DND-41 (cell line): ENCODE measurements around the gene CCDC30.

Experiments used
- ATAC-seq: fragments of 200-7000 bp; cut with Tn5 transposase; 3 replicates; pipeline ENCODE4 v1.9.1; 2021; ENCODE audit warnings: low read depth; ENCODE audit not compliant: insufficient read depth
- DNase-seq: peaks from one replicate; pipeline ENCODE4 v3.0.0-alpha.2; 2020
- H2AFZ ChIP-seq: 2 replicates; pipeline ENCODE4 v1.6.0; 2012; ENCODE audit warnings: low read depth, low read length
- H3K27ac ChIP-seq: 2 replicates; pipeline ENCODE4 v1.5.1; 2012; ENCODE audit warnings: low read length, inconsistent platforms
- H3K27me3 ChIP-seq: fragments of 200-600 bp; sonication (generic); 2 replicates; pipeline ENCODE4 v1.6.0; 2012; ENCODE audit warnings: low read length, mild to moderate bottlenecking, inconsistent platforms; ENCODE audit not compliant: insufficient read depth, poor library complexity
- H3K36me3 ChIP-seq: 2 replicates; pipeline ENCODE4 v1.5.1; 2012; ENCODE audit warnings: low read length, inconsistent platforms; ENCODE audit not compliant: insufficient read depth
- H3K4me1 ChIP-seq: 2 replicates; pipeline ENCODE4 v1.5.1; 2012; ENCODE audit warnings: mild to moderate bottlenecking, low read length; ENCODE audit not compliant: insufficient read depth
- H3K4me2 ChIP-seq: 2 replicates; pipeline ENCODE4 v1.6.0; 2012; ENCODE audit warnings: mild to moderate bottlenecking, moderate library complexity, low read length, inconsistent platforms; ENCODE audit not compliant: insufficient read depth
- H3K4me3 ChIP-seq, 2 experiments: fragments of 200-600 bp in 1 of 2; shearing (Covaris generic) in 1 of 2; 2 replicates each; pipeline ENCODE4 v1.5.1; 2012 to 2016; ENCODE audit warnings: inconsistent platforms in 2 of 2, low read length in 2 of 2, mild to moderate bottlenecking in 2 of 2, low read depth in 1 of 2, moderate library complexity in 1 of 2
- H3K79me2 ChIP-seq: 2 replicates; pipeline ENCODE4 v1.6.0; 2012; ENCODE audit warnings: low read length, inconsistent platforms; ENCODE audit not compliant: insufficient read depth
- H3K9ac ChIP-seq: 2 replicates; pipeline ENCODE4 v1.6.0; 2012; ENCODE audit warnings: low read depth, mild to moderate bottlenecking, inconsistent platforms, low read length, moderate library complexity
- H3K9me3 ChIP-seq: 2 replicates; pipeline ENCODE4 v1.5.1; 2012; ENCODE audit warnings: low read length, moderate library complexity, mild to moderate bottlenecking, inconsistent platforms; ENCODE audit not compliant: insufficient read depth, severe bottlenecking
- H4K20me1 ChIP-seq: 2 replicates; pipeline ENCODE4 v1.6.0; 2012; ENCODE audit warnings: low read length; ENCODE audit not compliant: insufficient read depth
- CTCF ChIP-seq: IDR thresholded peaks from 2 replicates; pipeline ENCODE4 v1.5.1; 2012; ENCODE audit warnings: borderline replicate concordance, low read length, moderate library complexity, mild to moderate bottlenecking; ENCODE audit not compliant: poor library complexity, severe bottlenecking; ENCODE audit errors: extremely low read depth
- EZH2 ChIP-seq: IDR thresholded peaks from 3 replicates; pipeline ENCODE4 v1.6.1; 2012; ENCODE audit warnings: borderline replicate concordance, low read depth, mild to moderate bottlenecking, moderate library complexity, low read length, inconsistent platforms; ENCODE audit not compliant: severe bottlenecking

The CCDC30 gene

GRCh38 chr1:42689912-42690311, 226.8 kb downstream of the CCDC30 start:
- ATAC-seq (no peak), DNase-seq (no peak)
- TF ChIP-seq EZH2 (no peak), CTCF (no peak)
- H3K4me3 ChIP-seq, result no peak overlapping the region
- H3K4me1 ChIP-seq, result peaks cover 40% of the 10 kb centered on the region
- peaks cover 91% of the 10 kb centered on the region for H3K36me3 ChIP-seq
- no peak overlapping the region for H3K9ac ChIP-seq
- peaks cover 97% of the 10 kb centered on the region for H4K20me1 ChIP-seq
- H3K27ac ChIP-seq, result no peak overlapping the region
- H3K9me3 ChIP-seq, result no peaks in the 10 kb centered on the region
- H3K27me3 ChIP-seq, result no peaks in the 10 kb centered on the region
- peaks cover 100% of the 10 kb centered on the region for H3K79me2 ChIP-seq
- H3K4me2 ChIP-seq, result peak overlapping the region; percentile 6; the same call in 1 of the 2 replicates
- no peak overlapping the region for H2AFZ ChIP-seq

GRCh38 chr1:42690477-42691156, 227.5 kb downstream of the CCDC30 start:
- peak; percentile 34; the same call in 1 of the 3 replicates for ATAC-seq
- no peak overlapping the region for H3K4me3 ChIP-seq
- peak overlapping the region; percentile 45 for H3K4me2 ChIP-seq
- H3K27ac ChIP-seq, result no peak overlapping the region
- peaks cover 100% of the 10 kb centered on the region for H3K79me2 ChIP-seq
- peaks cover 91% of the 10 kb centered on the region for H3K36me3 ChIP-seq
- TF ChIP-seq EZH2 (no peak), CTCF (peak; percentile 7)
- H4K20me1 ChIP-seq, result peaks cover 97% of the 10 kb centered on the region
- peaks cover 33% of the 10 kb centered on the region for H3K4me1 ChIP-seq
- no peak for DNase-seq
- H3K9ac ChIP-seq, result no peak overlapping the region
- H3K27me3 ChIP-seq, result no peaks in the 10 kb centered on the region
- H3K9me3 ChIP-seq, result no peaks in the 10 kb centered on the region
- no peak overlapping the region for H2AFZ ChIP-seq

GRCh38 chr1:42691157-42691498, 228.0 kb downstream of the CCDC30 start:
- Histone ChIP-seq H3K27me3 (no peaks in the 10 kb centered on the region), H3K9ac (no peak overlapping the region), H4K20me1 (peaks cover 97% of the 10 kb centered on the region), H3K36me3 (peaks cover 91% of the 10 kb centered on the region), H3K4me2 (peak overlapping the region; percentile 45), H3K79me2 (peaks cover 100% of the 10 kb centered on the region), H2AFZ (no peak overlapping the region), H3K4me1 (peaks cover 28% of the 10 kb centered on the region), H3K27ac (no peak overlapping the region), H3K4me3 (no peak overlapping the region), H3K9me3 (no peaks in the 10 kb centered on the region)
- DNase-seq (no peak), ATAC-seq (no peak)
- TF ChIP-seq EZH2, result no peak
- TF ChIP-seq CTCF, result no peak
